VCaP (cell line): ENCODE data around the gene AMMECR1L.

Experiments
- H3K27ac ChIP-seq: fragments of 450-650 bp; 2 replicates; pipeline ENCODE4 v1.5.1; 2017
- CTCF ChIP-seq: fragments of 450-650 bp; conservative IDR thresholded peaks from 2 replicates; pipeline ENCODE4 v1.5.1; 2017; ENCODE audit warnings: mild to moderate bottlenecking, moderate library complexity

AMMECR1L gene

GRCh38 chr2:127885780-127886592 is at the start of gene AMMECR1L:
AMMECR1L (minus strand) TSS chr2:127885956; CDS start chr2:127874234, 11,722 bp downstream.
- H3K27ac ChIP-seq, result peak within 1 kb of the TSS; percentile 67

- TF ChIP-seq CTCF, result no peak
- H3K27ac ChIP-seq, result no peak overlapping the region
Measured at GRCh38 chr2:127935337-127935736, 49.6 kb upstream of the AMMECR1L start.

GRCh38 chr2:127932199-127932876 is 46.6 kb upstream of the AMMECR1L start:
- no peak for TF ChIP-seq CTCF
- no peak overlapping the region for H3K27ac ChIP-seq

- TF ChIP-seq CTCF, result no peak
- H3K27ac ChIP-seq, result no peak overlapping the region
Measured at GRCh38 chr2:127929449-127929848, 43.7 kb upstream of the AMMECR1L start.

GRCh38 chr2:127927384-127927783 is 41.6 kb upstream of the AMMECR1L start:
- TF ChIP-seq CTCF, result no peak
- H3K27ac ChIP-seq, result no peak overlapping the region

GRCh38 chr2:127917916-127918315 is 32.2 kb upstream of the AMMECR1L start:
- TF ChIP-seq CTCF, result no peak
- no peak overlapping the region for H3K27ac ChIP-seq

- TF ChIP-seq CTCF, result no peak
- no peak overlapping the region for H3K27ac ChIP-seq
Measured at GRCh38 chr2:127913808-127914457, 28.2 kb upstream of the AMMECR1L start.
